Activated CD8-positive, alpha-beta T cell treated with anti-CD3 and anti-CD28 coated beads, Interleukin-2, amount 10 ng/mL, durations not matched to agents 7 days and 5 days (primary cell): ENCODE data around the gene CBFA2T3. TPM values are rescaled to one million over a fixed set of nuclear protein-coding genes. Genes with fewer than 3 reads are reported as not detected.

ENCODE experiments used
- ATAC-seq: fragments of 150-1000 bp; cut with Tn5 transposase; one replicate; pipeline ENCODE4 v1.10.0; 2021; ENCODE audit warnings: moderate library complexity
- CTCF ChIA-PET: fragments of 350-600 bp; sonication (Branson Sonifier 250); formaldehyde crosslinking; loops from one replicate; lab custom pipeline; 2021; ENCODE audit warnings: antibody characterized with exemption; lab: Charles Lee
- POLR2A ChIA-PET: fragments of 350-600 bp; sonication (Branson Sonifier 250); formaldehyde crosslinking; loops from one replicate; lab custom pipeline; 2021; ENCODE audit warnings: antibody characterized with exemption; lab: Charles Lee
- DNase-seq: peaks from one replicate; pipeline ENCODE4 v3.0.0-alpha.2; 2020
- H3K27ac Mint-ChIP-seq: one replicate; pipeline ENCODE4 v1.8.0; 2021; ENCODE audit warnings: mild to moderate bottlenecking, mixed read lengths
- H3K27me3 Mint-ChIP-seq: one replicate; pipeline ENCODE4 v1.8.0; 2021; ENCODE audit warnings: low read depth, mixed read lengths
- H3K36me3 Mint-ChIP-seq: one replicate; pipeline ENCODE4 v1.8.0; 2021; ENCODE audit warnings: low read depth, mixed read lengths
- H3K4me1 Mint-ChIP-seq: one replicate; pipeline ENCODE4 v1.8.0; 2021; ENCODE audit warnings: low read depth, mixed read lengths
- H3K4me3 Mint-ChIP-seq: one replicate; pipeline ENCODE4 v1.8.0; 2021; ENCODE audit warnings: mild to moderate bottlenecking, mixed read lengths
- H3K9me3 Mint-ChIP-seq: one replicate; pipeline ENCODE4 v1.8.0; 2022; ENCODE audit warnings: mixed read lengths; ENCODE audit not compliant: insufficient read depth
- total RNA-seq, 2 experiments: library from RNA; stranded (reverse); gene quantifications; one replicate each; pipeline ENCODE4 v1.2.3, GENCODE V29; 2021

The CBFA2T3 gene
- total RNA-seq, 2 experiments from 2014 or later = not detected

DNA sequence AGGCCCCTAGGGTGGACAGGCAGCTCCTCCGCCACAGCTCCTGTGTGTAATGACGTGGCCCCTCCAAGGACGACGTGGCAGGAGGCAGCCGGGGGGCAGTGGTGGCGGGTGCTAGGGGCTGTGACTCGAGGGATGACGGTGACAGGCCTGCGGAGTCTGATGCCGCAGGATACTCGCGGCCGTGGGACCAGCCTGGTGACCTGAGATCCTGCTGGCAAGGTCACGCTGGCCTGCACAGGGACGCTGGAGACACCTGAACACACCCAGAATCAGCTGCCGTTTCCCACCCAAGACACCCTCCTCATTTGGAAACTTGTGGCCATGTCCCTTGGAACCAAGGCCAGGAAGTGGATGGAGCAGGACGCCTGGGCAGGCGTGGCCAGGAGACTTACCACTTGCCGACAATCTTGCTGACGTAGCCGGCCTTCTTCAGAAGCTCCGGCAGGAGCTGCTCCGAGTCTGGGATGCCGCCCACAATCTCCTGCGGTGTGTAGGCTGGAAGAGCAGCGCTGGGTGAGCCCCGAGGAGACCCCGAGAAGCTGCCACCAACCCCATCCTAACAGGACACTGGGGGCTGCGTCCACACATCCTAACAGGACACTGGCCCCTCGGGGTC, 136.3 kb downstream of the CBFA2T3 start:
- no peak overlapping the region for H3K27ac Mint-ChIP-seq
- no peaks in the 10 kb centered on the region for H3K4me1 Mint-ChIP-seq
- no peaks in the 10 kb centered on the region for H3K36me3 Mint-ChIP-seq
- ChIA-PET POLR2A (no interaction called here), CTCF (no interaction called here)
- no peaks in the 10 kb centered on the region for H3K9me3 Mint-ChIP-seq
- no peak overlapping the region for H3K4me3 Mint-ChIP-seq
- DNase-seq (no peak), ATAC-seq (no peak)
- H3K27me3 Mint-ChIP-seq = no peaks in the 10 kb centered on the region

DNA sequence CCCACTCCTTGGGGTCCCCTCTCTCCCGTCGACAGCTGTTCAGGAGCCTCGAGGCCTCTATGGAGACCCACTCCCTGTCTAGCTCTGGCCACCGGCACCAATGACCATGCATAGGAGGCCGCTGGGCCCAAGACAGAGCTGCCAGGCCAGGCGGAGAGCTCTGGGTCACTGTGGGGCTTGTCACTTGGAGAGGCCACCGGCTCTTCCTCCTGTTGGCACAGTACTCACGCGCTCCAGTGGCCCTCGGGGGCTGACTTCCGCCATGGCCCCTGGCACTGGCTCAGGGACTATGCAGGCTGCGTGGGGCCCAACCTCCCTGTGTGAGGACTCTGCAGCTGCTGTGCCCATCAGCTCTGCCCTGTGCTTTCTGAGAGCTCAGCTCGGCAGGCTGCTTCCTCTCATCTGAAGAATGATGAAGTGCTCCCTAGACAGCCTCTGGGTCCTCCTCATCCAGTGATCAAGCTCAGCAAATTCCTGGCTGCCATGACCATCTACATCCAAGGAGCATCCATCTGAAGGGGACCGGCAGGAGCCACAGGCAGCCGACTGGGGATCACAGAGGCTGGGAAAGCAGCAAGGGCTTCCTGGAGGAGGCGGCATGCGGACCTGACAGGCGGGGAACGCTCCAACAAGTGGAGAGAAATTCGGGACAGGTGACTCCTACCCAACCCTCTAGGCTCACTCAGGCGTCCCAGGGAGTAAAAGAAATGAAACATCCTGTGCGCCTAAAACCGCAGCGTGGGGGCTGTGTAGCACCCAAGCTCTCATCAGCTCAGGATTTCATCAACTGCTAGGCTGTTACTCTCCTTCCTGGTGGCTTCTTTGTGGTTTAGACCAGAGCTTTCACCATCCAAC, 137.0 kb downstream of the CBFA2T3 start:
- no peaks in the 10 kb centered on the region for H3K9me3 Mint-ChIP-seq
- ATAC-seq (no peak), DNase-seq (no peak)
- CTCF ChIA-PET = no interaction called here
- no peak overlapping the region for H3K4me3 Mint-ChIP-seq
- H3K27ac Mint-ChIP-seq = no peak overlapping the region
- H3K4me1 Mint-ChIP-seq = no peaks in the 10 kb centered on the region
- no peaks in the 10 kb centered on the region for H3K36me3 Mint-ChIP-seq
- POLR2A ChIA-PET = no interaction called here
- no peaks in the 10 kb centered on the region for H3K27me3 Mint-ChIP-seq

- ATAC-seq (no peak), DNase-seq (no peak)
- H3K9me3 Mint-ChIP-seq = no peaks in the 10 kb centered on the region
- no peak overlapping the region for H3K27ac Mint-ChIP-seq
- POLR2A ChIA-PET = no interaction called here
- H3K36me3 Mint-ChIP-seq = no peaks in the 10 kb centered on the region
- no peak overlapping the region for H3K4me3 Mint-ChIP-seq
- no peaks in the 10 kb centered on the region for H3K4me1 Mint-ChIP-seq
- CTCF ChIA-PET = no interaction called here
- no peaks in the 10 kb centered on the region for H3K27me3 Mint-ChIP-seq
Observed at GRCh38 chr16:88839026-88839529, 137.9 kb downstream of the CBFA2T3 start.

GRCh38 chr16:88838566-88838965, 138.4 kb downstream of the CBFA2T3 start:
- POLR2A ChIA-PET = no interaction called here

DNA sequence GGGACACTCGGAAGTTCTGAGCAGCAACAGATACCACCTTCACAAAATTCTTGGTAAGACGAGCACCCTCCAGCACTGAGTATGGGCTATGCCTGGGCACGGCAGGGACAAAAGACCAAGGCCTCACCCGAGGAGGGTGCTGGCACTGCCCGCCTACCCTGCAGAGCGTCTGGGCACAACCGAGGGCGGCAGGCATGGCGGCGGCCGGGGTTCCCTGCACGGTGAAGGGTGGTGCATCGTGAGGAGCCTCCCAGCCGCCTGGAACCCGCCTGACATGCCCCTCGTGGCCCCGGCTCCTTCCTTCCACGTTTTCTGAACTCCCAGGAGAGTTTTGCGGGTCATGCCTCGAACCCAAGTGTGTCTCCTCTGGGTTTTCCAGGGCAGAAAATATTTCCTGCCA, 139.2 kb downstream of the CBFA2T3 start:
- DNase-seq (no peak), ATAC-seq (no peak)
- Mint-ChIP-seq H3K9me3 (no peaks in the 10 kb centered on the region), H3K36me3 (no peaks in the 10 kb centered on the region), H3K4me3 (no peak overlapping the region), H3K27ac (no peak overlapping the region), H3K4me1 (no peaks in the 10 kb centered on the region), H3K27me3 (no peaks in the 10 kb centered on the region)
- POLR2A ChIA-PET = no interaction called here
- CTCF ChIA-PET = no interaction called here

More at GRCh38 chr16:88838566-88838965, 138.4 kb downstream of the CBFA2T3 start:
- Mint-ChIP-seq H3K36me3 (no peaks in the 10 kb centered on the region), H3K9me3 (no peaks in the 10 kb centered on the region), H3K4me3 (no peak overlapping the region), H3K27me3 (no peaks in the 10 kb centered on the region), H3K4me1 (no peaks in the 10 kb centered on the region), H3K27ac (no peak overlapping the region)
- ATAC-seq (no peak), DNase-seq (no peak)
- CTCF ChIA-PET = no interaction called here

GRCh38 chr16:88836791-88837190, 140.2 kb downstream of the CBFA2T3 start:
- no peak overlapping the region for H3K4me3 Mint-ChIP-seq
- H3K36me3 Mint-ChIP-seq = no peaks in the 10 kb centered on the region
- H3K27me3 Mint-ChIP-seq = no peaks in the 10 kb centered on the region
- H3K27ac Mint-ChIP-seq = no peak overlapping the region
- DNase-seq (no peak), ATAC-seq (no peak)
- no peaks in the 10 kb centered on the region for H3K9me3 Mint-ChIP-seq
- ChIA-PET POLR2A (interaction anchor here (0.6 kb wide), 1 partner anchor 375 kb away, joined by 3 read pairs; no protein-coding TSS in a partner anchor), CTCF (no interaction called here)
- H3K4me1 Mint-ChIP-seq = no peaks in the 10 kb centered on the region

GRCh38 chr16:88835818-88836217, 141.2 kb downstream of the CBFA2T3 start:
- H3K36me3 Mint-ChIP-seq = no peaks in the 10 kb centered on the region
- CTCF ChIA-PET = no interaction called here
- no peaks in the 10 kb centered on the region for H3K9me3 Mint-ChIP-seq
- no peak overlapping the region for H3K27ac Mint-ChIP-seq
- no peak for DNase-seq
- no peak overlapping the region for H3K4me3 Mint-ChIP-seq
- ATAC-seq = no peak
- no peaks in the 10 kb centered on the region for H3K4me1 Mint-ChIP-seq
- no peaks in the 10 kb centered on the region for H3K27me3 Mint-ChIP-seq
- POLR2A ChIA-PET = no interaction called here

DNA sequence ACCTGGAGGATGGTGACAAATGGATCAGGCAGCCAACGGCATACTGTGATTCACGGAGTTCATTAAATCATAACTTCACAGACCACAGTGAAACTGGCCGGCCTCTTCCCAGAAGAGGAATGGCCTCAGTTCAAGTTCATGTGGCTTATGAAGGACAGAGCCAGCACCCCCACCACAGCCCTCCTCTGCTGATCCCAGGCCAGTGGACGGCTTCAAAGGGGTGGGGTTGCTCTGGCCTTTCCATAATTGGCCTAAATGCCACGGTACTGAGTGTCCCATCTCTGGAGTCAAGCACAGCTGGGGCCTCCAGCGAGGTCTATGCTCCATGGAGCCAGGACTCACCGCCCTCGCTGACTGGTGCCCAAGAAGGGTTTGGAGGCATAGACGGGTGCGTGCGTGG, 141.6 kb downstream of the CBFA2T3 start:
- no peak for ATAC-seq
- no peaks in the 10 kb centered on the region for H3K36me3 Mint-ChIP-seq
- no peak overlapping the region for H3K27ac Mint-ChIP-seq
- no peaks in the 10 kb centered on the region for H3K27me3 Mint-ChIP-seq
- DNase-seq = no peak
- POLR2A ChIA-PET = no interaction called here
- H3K4me1 Mint-ChIP-seq = no peaks in the 10 kb centered on the region
- no peak overlapping the region for H3K4me3 Mint-ChIP-seq
- CTCF ChIA-PET = no interaction called here
- no peaks in the 10 kb centered on the region for H3K9me3 Mint-ChIP-seq

- Mint-ChIP-seq H3K9me3 (no peaks in the 10 kb centered on the region), H3K4me3 (no peak overlapping the region), H3K27me3 (no peaks in the 10 kb centered on the region), H3K36me3 (no peaks in the 10 kb centered on the region), H3K27ac (no peak overlapping the region), H3K4me1 (no peaks in the 10 kb centered on the region)
- CTCF ChIA-PET = no interaction called here
- DNase-seq (no peak), ATAC-seq (no peak)
- POLR2A ChIA-PET = no interaction called here
Observed at GRCh38 chr16:88834670-88835069, 142.3 kb downstream of the CBFA2T3 start.

- CTCF ChIA-PET = no interaction called here
- H3K4me1 Mint-ChIP-seq = no peaks in the 10 kb centered on the region
- no peaks in the 10 kb centered on the region for H3K36me3 Mint-ChIP-seq
- DNase-seq (no peak), ATAC-seq (no peak)
- POLR2A ChIA-PET = no interaction called here
- H3K4me3 Mint-ChIP-seq = no peak overlapping the region
- no peaks in the 10 kb centered on the region for H3K27me3 Mint-ChIP-seq
- H3K27ac Mint-ChIP-seq = no peak overlapping the region
- no peaks in the 10 kb centered on the region for H3K9me3 Mint-ChIP-seq
Observed at GRCh38 chr16:88833086-88833485, 143.9 kb downstream of the CBFA2T3 start.

- H3K36me3 Mint-ChIP-seq = no peaks in the 10 kb centered on the region
- no peak for ATAC-seq
Observed at GRCh38 chr16:88831838-88832237, 145.2 kb downstream of the CBFA2T3 start.

GRCh38 chr16:88830783-88831182, 146.2 kb downstream of the CBFA2T3 start:
- CTCF ChIA-PET = no interaction called here
- Mint-ChIP-seq H3K9me3 (no peaks in the 10 kb centered on the region), H3K4me3 (no peak overlapping the region), H3K27ac (no peak overlapping the region), H3K4me1 (no peaks in the 10 kb centered on the region), H3K27me3 (no peaks in the 10 kb centered on the region), H3K36me3 (no peaks in the 10 kb centered on the region)
- no peak for ATAC-seq
- POLR2A ChIA-PET = interaction anchor here (0.9 kb wide), 1 partner anchor 19 kb away, joined by 3 read pairs; the partner anchor contains the start of gene APRT
- DNase-seq = no peak

More at GRCh38 chr16:88831838-88832237, 145.2 kb downstream of the CBFA2T3 start:
- no peaks in the 10 kb centered on the region for H3K4me1 Mint-ChIP-seq
- H3K27ac Mint-ChIP-seq = no peak overlapping the region
- CTCF ChIA-PET = no interaction called here
- no peaks in the 10 kb centered on the region for H3K27me3 Mint-ChIP-seq
- no peaks in the 10 kb centered on the region for H3K9me3 Mint-ChIP-seq
- H3K4me3 Mint-ChIP-seq = no peak overlapping the region
- DNase-seq = no peak
- POLR2A ChIA-PET = no interaction called here
